ENCODE measurements around the gene KCMF1. TPM values are rescaled to one million over a fixed set of nuclear protein-coding genes. Genes with fewer than 3 reads are reported as not detected.

KCMF1 gene
- polyA plus RNA-seq, 1 of the 3 experiments (the other 2 are of a cell fraction): 37.0 TPM

- no peak overlapping the region for H2AFZ ChIP-seq (ENCODE audit: low read depth)
- peaks cover 0 to 19% of the 10 kb centered on the region in 2 experiments; a peak in 2 of 4 replicates for H3K4me1 ChIP-seq (ENCODE audit: control insufficient read depth in 1 of 2, insufficient read depth in 2 of 2, low read depth in 1 of 2, low read length in 1 of 2)
- no peak overlapping the region for H3K4me2 ChIP-seq
- H3K79me2 ChIP-seq (ENCODE audit: insufficient read depth): 0 out of 2 replicates have a peak, but pooled peaks cover 1% of the 10 kb centered on the region
- no peaks in the 10 kb centered on the region for H3K9me3 ChIP-seq
- no peak overlapping the region for H3K4me3 ChIP-seq (ENCODE audit: low read depth in 2 of 2, low read length in 1 of 2)
- H3K27ac ChIP-seq (ENCODE audit: low read depth in 2 of 2, low read length in 1 of 2): no peak overlapping the region
- peaks cover 11% of the 10 kb centered on the region for H3F3A ChIP-seq (replicated peaks; ENCODE audit: insufficient read depth)
- no peak overlapping the region for H3K9ac ChIP-seq
- H3K27me3 ChIP-seq (ENCODE audit: insufficient read depth): no peaks in the 10 kb centered on the region
- DNase-seq: no peak
- peaks cover 52 to 62% of the 10 kb centered on the region in 2 experiments for H3K36me3 ChIP-seq (replicated peaks in 1 of 2; ENCODE audit: control insufficient read depth in 1 of 2, insufficient read depth in 2 of 2, low read length in 1 of 2)
- whole genome bisulfite sequencing (ENCODE audit: low lambda C conversion rate): 78% methylated on average over 4 of the region's 6 CpGs
- CTCF ChIA-PET: interaction anchor here (0.8 to 4.9 kb wide), 5 partner anchors 13 to 232 kb away, joined by 3 to 33 read pairs (median 9); no protein-coding TSS in a partner anchor
- H4K20me1 ChIP-seq (ENCODE audit: insufficient read depth): no peaks in the 10 kb centered on the region
- H3K9me2 ChIP-seq: no peaks in the 10 kb centered on the region
- POLR2A ChIA-PET: no interaction called here
- TF ChIP-seq CTCF (IDR thresholded peaks at IDR 0.05) (no peak), MAX (IDR thresholded peaks at IDR 0.05; ENCODE audit: low read depth) (no peak)
These were observed 82.8 kb downstream of the KCMF1 start for GRCh38 chr2:85053802-85054201.

GRCh38 chr2:85057226-85057962 lies 86.4 kb downstream of the KCMF1 start:
- Histone ChIP-seq H3K9ac (no peak overlapping the region), H3K4me3 (ENCODE audit: low read depth in 2 of 2, low read length in 1 of 2) (no peak overlapping the region), H3K36me3 (replicated peaks in 1 of 2; ENCODE audit: control insufficient read depth in 1 of 2, insufficient read depth in 2 of 2, low read length in 1 of 2) (peaks cover 27 to 32% of the 10 kb centered on the region in 2 experiments), H3K9me2 (no peaks in the 10 kb centered on the region), H3F3A (replicated peaks; ENCODE audit: insufficient read depth) (peaks cover 9% of the 10 kb centered on the region), H3K4me2 (no peak overlapping the region), H3K4me1 (ENCODE audit: control insufficient read depth in 1 of 2, insufficient read depth in 2 of 2, low read depth in 1 of 2, low read length in 1 of 2) (peaks cover 0 to 8% of the 10 kb centered on the region in 2 experiments; a peak in 2 of 4 replicates), H3K9me3 (no peaks in the 10 kb centered on the region), H3K27ac (ENCODE audit: low read depth in 2 of 2, low read length in 1 of 2) (no peak overlapping the region), H3K27me3 (ENCODE audit: insufficient read depth) (no peaks in the 10 kb centered on the region), H2AFZ (ENCODE audit: low read depth) (no peak overlapping the region), H4K20me1 (ENCODE audit: insufficient read depth) (no peaks in the 10 kb centered on the region), H3K79me2 (ENCODE audit: insufficient read depth) (no peaks in the 10 kb centered on the region)
- no peak for TF ChIP-seq RAD21 (IDR thresholded peaks at IDR 0.05; ENCODE audit: low read length)
- POLR2A ChIA-PET: no interaction called here
- CTCF ChIA-PET: interaction anchor here (0.7 to 1.7 kb wide), 6 partner anchors 9 to 243 kb away, joined by 3 to 8 read pairs (median 4); no protein-coding TSS in a partner anchor
- no peak for DNase-seq
- WGBS (ENCODE audit: low lambda C conversion rate): 87% methylated on average over 15 of the region's 15 CpGs

- Histone ChIP-seq H3K9ac (no peak overlapping the region), H3K9me2 (no peaks in the 10 kb centered on the region), H3K27ac (ENCODE audit: low read depth in 2 of 2, low read length in 1 of 2) (no peak overlapping the region), H3K4me1 (ENCODE audit: control insufficient read depth in 1 of 2, insufficient read depth in 2 of 2, low read depth in 1 of 2, low read length in 1 of 2) (peaks cover 0 to 20% of the 10 kb centered on the region in 2 experiments; a peak in 1 of 4 replicates), H3K79me2 (ENCODE audit: insufficient read depth) (no peaks in the 10 kb centered on the region), H3K9me3 (no peaks in the 10 kb centered on the region), H3K4me3 (ENCODE audit: low read depth in 2 of 2, low read length in 1 of 2) (no peak overlapping the region), H2AFZ (ENCODE audit: low read depth) (no peak overlapping the region), H4K20me1 (ENCODE audit: insufficient read depth) (no peaks in the 10 kb centered on the region), H3K4me2 (no peak overlapping the region), H3K36me3 (replicated peaks in 1 of 2; ENCODE audit: control insufficient read depth in 1 of 2, insufficient read depth in 2 of 2, low read length in 1 of 2) (no peaks in the 10 kb centered on the region), H3F3A (replicated peaks; ENCODE audit: insufficient read depth) (peaks cover 9% of the 10 kb centered on the region), H3K27me3 (ENCODE audit: insufficient read depth) (no peaks in the 10 kb centered on the region)
- 89% methylated on average over 2 of the region's 2 CpGs for WGBS (ENCODE audit: low lambda C conversion rate)
- POLR2A ChIA-PET: no interaction called here
- no peak for DNase-seq
- TF ChIP-seq EP300 (IDR thresholded peaks at IDR 0.05; ENCODE audit: borderline replicate concordance in 1 of 2, low read depth in 1 of 2, low read length in 1 of 2): no peak
- no peak for TF ChIP-seq MXI1 (IDR thresholded peaks at IDR 0.05; ENCODE audit: low read depth, low read length)
- no peak for TF ChIP-seq RCOR1 (IDR thresholded peaks at IDR 0.05; ENCODE audit: low read length)
- no peak for TF ChIP-seq MAX (IDR thresholded peaks at IDR 0.05; ENCODE audit: low read depth)
- no peak for TF ChIP-seq NFIC (IDR thresholded peaks at IDR 0.05; ENCODE audit: borderline replicate concordance)
- no peak for TF ChIP-seq USF1 (IDR thresholded peaks at IDR 0.05; ENCODE audit: borderline replicate concordance, low read depth)
- no peak for TF ChIP-seq FOXM1 (IDR thresholded peaks at IDR 0.05; ENCODE audit: low read depth)
- TF ChIP-seq RXRA (IDR thresholded peaks at IDR 0.05; ENCODE audit: borderline replicate concordance, low read depth): no peak
- no peak for TF ChIP-seq FOXJ3 (CRISPR knock-in tag; IDR thresholded peaks at IDR 0.05)
- no peak for TF ChIP-seq GATA2 (CRISPR knock-in tag; IDR thresholded peaks at IDR 0.05)
- TF ChIP-seq YY1 (IDR thresholded peaks at IDR 0.05; ENCODE audit: low read depth): no peak
- TF ChIP-seq RFX5 (IDR thresholded peaks at IDR 0.05; ENCODE audit: low read length): no peak
- CTCF ChIA-PET: interaction anchor here (8.9 to 11.7 kb wide), 2 partner anchors 226 to 236 kb away, joined by 205 to 230 read pairs; no protein-coding TSS in a partner anchor
These were observed 90.9 kb downstream of the KCMF1 start for GRCh38 chr2:85061896-85062295.
